SK-N-MC (cell line): Measurements from ENCODE around the gene PAXIP1.

ENCODE experiments used
- EZH2 ChIP-seq: fragments of 200-600 bp; sonication (generic); IDR thresholded peaks from one replicate; pipeline ENCODE4 v1.6.1; 2017; ENCODE audit warnings: antibody characterized with exemption
- FOXP2 ChIP-seq: optimal IDR thresholded peaks from 2 replicates; pipeline ENCODE3; 2011; ENCODE audit warnings: mild to moderate bottlenecking, moderate library complexity; ENCODE audit not compliant: insufficient read depth; ENCODE audit errors: extremely low read length, control extremely low read depth
- POLR2AphosphoS5 ChIP-seq: IDR thresholded peaks from 2 replicates; pipeline ENCODE4 v1.6.1; 2012; ENCODE audit warnings: mild to moderate bottlenecking, low read depth, low read length, borderline replicate concordance

DNA sequence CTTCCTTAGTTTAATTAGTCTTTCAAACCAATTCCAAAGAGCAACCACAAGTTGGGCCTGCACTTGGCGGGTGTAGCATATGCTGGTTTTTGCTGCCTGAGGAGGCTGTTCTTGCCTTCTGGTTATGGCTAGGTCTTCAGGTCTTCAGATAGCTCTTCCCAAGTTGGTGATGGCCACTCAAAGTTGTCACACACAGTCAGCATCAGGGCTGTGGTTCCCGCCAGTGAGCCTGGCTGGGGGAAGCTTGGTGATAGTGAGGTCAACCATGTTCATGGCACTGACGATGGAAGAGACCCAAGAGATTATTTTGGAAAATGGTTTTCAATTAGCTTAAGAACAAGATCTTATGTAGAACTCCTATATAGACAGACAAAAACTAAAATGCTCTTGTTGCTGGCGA lies 48.4 kb upstream of the PAXIP1 start:
- TF ChIP-seq POLR2AphosphoS5, result no peak
- TF ChIP-seq EZH2, result no peak
- no peak for TF ChIP-seq FOXP2
